PC-9 (cell line): ENCODE results near the gene HOXD10. TPM values are rescaled to one million over a fixed set of nuclear protein-coding genes. Genes with fewer than 3 reads are reported as not detected.

Experiments
- BruUV-seq: library from RNA; stranded (reverse); fragments of 400-500 nt; replicated peaks from 2 replicates; lab custom pipeline; 2021; lab: Mats Ljungman, UMichigan
- CTCF ChIA-PET: fragments of 300-600 bp; sonication (Branson Sonifier 250); formaldehyde crosslinking; loops from one replicate; lab custom pipeline; 2022; ENCODE audit warnings: antibody characterized with exemption; lab: Charles Lee
- POLR2A ChIA-PET: fragments of 300-600 bp; sonication (Branson Sonifier 250); formaldehyde crosslinking; loops from one replicate; lab custom pipeline; 2022; ENCODE audit warnings: antibody characterized with exemption; ENCODE audit not compliant: unreplicated experiment; lab: Charles Lee
- DNase-seq, 2 experiments: peaks; one replicate each; pipeline versions ENCODE4 v3.0.0 to v3.0.0-alpha.2; 2015 to 2022; ENCODE audit warnings: mixed read lengths in 1 of 2
- H2AFZ ChIP-seq: fragments of 200-600 bp; sonication (generic); 2 replicates; pipeline ENCODE4 v1.8.1; 2017; ENCODE audit warnings: antibody characterized with exemption
- H3F3A ChIP-seq: fragments of 200-600 bp; sonication (generic); 2 replicates; pipeline ENCODE4 v1.8.1; 2017; ENCODE audit warnings: antibody characterized with exemption, mild to moderate bottlenecking, low read depth; ENCODE audit not compliant: insufficient read depth
- H3K27ac ChIP-seq: fragments of 200-600 bp; sonication (generic); 2 replicates; pipeline ENCODE4 v1.6.1; 2016; ENCODE audit warnings: mixed run types
- H3K27me3 ChIP-seq: fragments of 200-600 bp; sonication (generic); 2 replicates; pipeline ENCODE4 v1.6.1; 2016; ENCODE audit warnings: low read depth, mixed run types; ENCODE audit not compliant: insufficient read depth
- H3K36me3 ChIP-seq: fragments of 200-600 bp; sonication (generic); 2 replicates; pipeline ENCODE4 v1.6.1; 2016; ENCODE audit warnings: low read depth, mixed run types
- H3K4me1 ChIP-seq: fragments of 200-600 bp; sonication (generic); replicated peaks from 2 replicates; pipeline ENCODE4 v1.6.1; 2016; ENCODE audit warnings: mixed run types; ENCODE audit not compliant: insufficient read depth
- H3K4me2 ChIP-seq: fragments of 200-600 bp; sonication (generic); 2 replicates; pipeline ENCODE4 v1.6.1; 2017; ENCODE audit warnings: mixed run types
- H3K4me3 ChIP-seq: fragments of 200-600 bp; sonication (generic); 2 replicates; pipeline ENCODE4 v1.6.1; 2016; ENCODE audit warnings: mixed run types
- H3K79me2 ChIP-seq: fragments of 200-600 bp; sonication (generic); 2 replicates; pipeline ENCODE4 v1.6.1; 2017; ENCODE audit warnings: low read depth, mixed run types
- H3K9me2 ChIP-seq: fragments of 200-600 bp; sonication (generic); 2 replicates; pipeline ENCODE4 v1.8.1; 2017; ENCODE audit warnings: mild to moderate bottlenecking; ENCODE audit not compliant: insufficient read depth
- H3K9me3 ChIP-seq: fragments of 200-600 bp; sonication (generic); 2 replicates; pipeline ENCODE4 v1.8.1; 2016; ENCODE audit warnings: low read depth; ENCODE audit not compliant: insufficient read depth
- H4K20me1 ChIP-seq: fragments of 200-600 bp; sonication (generic); 2 replicates; pipeline ENCODE4 v1.8.1; 2017; ENCODE audit not compliant: insufficient read depth
- CTCF ChIP-seq: fragments of 200-600 bp; sonication (generic); conservative IDR thresholded peaks from 2 replicates; pipeline ENCODE4 v1.6.1; 2017; ENCODE audit warnings: mixed run types, antibody characterized with exemption, mild to moderate bottlenecking, moderate library complexity
- EZH2 ChIP-seq: fragments of 200-600 bp; sonication (generic); IDR thresholded peaks from 2 replicates; pipeline ENCODE4 v1.8.0; 2017; ENCODE audit warnings: antibody characterized with exemption, low read depth
- intact Hi-C: fragments of 100-400 bp; cut with micrococcal nuclease; formaldehyde crosslinking; loops from one replicate; pipeline ENCODE4 v1.10.0; 2022; ENCODE audit not compliant: unreplicated experiment
- total RNA-seq: library from RNA; stranded (reverse); gene quantifications from 2 replicates; pipeline ENCODE4 v1.2.3, GENCODE V29; 2021

HOXD10 gene
- total RNA-seq, 1 experiment from 2014 or later = not detected

- no peak for DNase-seq
- Histone ChIP-seq H2AFZ (no peak overlapping the region), H3F3A (no peaks in the 10 kb centered on the region), H3K79me2 (no peaks in the 10 kb centered on the region), H3K9me2 (no peaks in the 10 kb centered on the region), H4K20me1 (no peaks in the 10 kb centered on the region), H3K36me3 (no peaks in the 10 kb centered on the region), H3K4me2 (no peak overlapping the region), H3K4me3 (no peak overlapping the region), H3K4me1 (no peaks in the 10 kb centered on the region), H3K27ac (no peak overlapping the region), H3K9me3 (no peaks in the 10 kb centered on the region), H3K27me3 (peaks cover 68% of the 10 kb centered on the region)
- intact Hi-C loops = no loop called here
- no TSS peak for BruUV-seq
- POLR2A ChIA-PET = no interaction called here
- CTCF ChIA-PET = interaction anchor here (2.0 kb wide), 1 partner anchor 509 kb away, joined by 6 read pairs; no protein-coding TSS in a partner anchor
- TF ChIP-seq EZH2 = no peak
- no peak for TF ChIP-seq CTCF
Observed at GRCh38 chr2:176145085-176145969, 28.7 kb downstream of the HOXD10 start.

DNA sequence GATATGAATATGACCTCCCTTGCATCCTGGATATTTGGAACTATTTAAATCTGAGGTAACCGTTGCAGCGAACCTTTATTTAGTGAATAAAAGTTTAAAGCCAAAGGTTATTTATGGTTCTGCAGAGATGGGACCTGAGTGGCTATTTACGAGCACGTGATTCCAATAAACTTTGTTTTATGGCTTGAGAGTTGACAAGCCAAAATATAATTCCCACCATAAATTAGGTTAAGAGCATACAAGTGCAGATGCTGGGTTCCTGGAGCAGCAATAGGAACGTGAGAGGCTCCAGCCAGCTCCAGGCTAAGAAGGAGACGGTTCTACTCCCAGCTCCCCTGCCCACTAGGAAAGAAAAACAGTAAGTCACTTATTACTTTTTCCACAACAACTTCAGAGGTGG, 29.5 kb downstream of the HOXD10 start:
- Histone ChIP-seq H3K9me3 (no peaks in the 10 kb centered on the region), H3K4me1 (no peaks in the 10 kb centered on the region), H4K20me1 (no peaks in the 10 kb centered on the region), H3K79me2 (no peaks in the 10 kb centered on the region), H3F3A (no peaks in the 10 kb centered on the region), H3K4me3 (no peak overlapping the region), H3K27ac (no peak overlapping the region), H3K9me2 (no peaks in the 10 kb centered on the region), H3K4me2 (no peak overlapping the region), H2AFZ (no peak overlapping the region), H3K27me3 (peaks cover 76% of the 10 kb centered on the region), H3K36me3 (no peaks in the 10 kb centered on the region)
- POLR2A ChIA-PET = no interaction called here
- BruUV-seq = no TSS peak
- intact Hi-C loops = no loop called here
- CTCF ChIA-PET = no interaction called here
- TF ChIP-seq EZH2 = no peak
- no peak for TF ChIP-seq CTCF
- DNase-seq = no peak

GRCh38 chr2:176146645-176147044, 30.1 kb downstream of the HOXD10 start:
- Histone ChIP-seq H4K20me1 (no peaks in the 10 kb centered on the region), H3K36me3 (no peaks in the 10 kb centered on the region), H3K9me2 (no peaks in the 10 kb centered on the region), H3K27me3 (peaks cover 81% of the 10 kb centered on the region), H3K4me2 (no peak overlapping the region), H3K4me3 (no peak overlapping the region), H3K4me1 (no peaks in the 10 kb centered on the region), H2AFZ (no peak overlapping the region), H3K79me2 (no peaks in the 10 kb centered on the region), H3K9me3 (no peaks in the 10 kb centered on the region), H3K27ac (no peak overlapping the region), H3F3A (no peaks in the 10 kb centered on the region)
- no peak for DNase-seq
- ChIA-PET POLR2A (no interaction called here), CTCF (no interaction called here)
- BruUV-seq = no TSS peak
- TF ChIP-seq EZH2 (no peak), CTCF (no peak)
- intact Hi-C loops = no loop called here
